IMR-90 (cell line): Measurements from ENCODE around the gene CD19. TPM values are rescaled to one million over a fixed set of nuclear protein-coding genes. Genes with fewer than 3 reads are reported as not detected.

Experiments
- ATAC-seq: fragments of 200-7000 bp; cut with Tn5 transposase; 2 replicates; pipeline ENCODE4 v1.9.1; 2020; ENCODE audit warnings: low read depth, mild to moderate bottlenecking, moderate library complexity
- BruUV-seq: library from RNA; stranded (reverse); fragments of 400-500 nt; replicated peaks from 2 replicates; lab custom pipeline; 2021; lab: Mats Ljungman, UMichigan
- CTCF ChIA-PET: fragments of 300-600 bp; formaldehyde crosslinking; extraction: SDS; loops from one replicate; lab custom pipeline; 2021; ENCODE audit warnings: antibody characterized with exemption; lab: Yijun Ruan, JAX
- POLR2A ChIA-PET: fragments of 300-600 bp; sonication (Branson Sonifier 250); formaldehyde crosslinking; loops from one replicate; lab custom pipeline; 2022; ENCODE audit warnings: antibody characterized with exemption; ENCODE audit not compliant: unreplicated experiment; lab: Charles Lee
- DNase-seq: peaks from one replicate; pipeline ENCODE4 v3.0.0; 2013
- H2AFZ ChIP-seq: replicated peaks from 2 replicates; pipeline ENCODE3; 2013; ENCODE audit warnings: low read length, mild to moderate bottlenecking; ENCODE audit not compliant: poor library complexity
- H2AK5ac ChIP-seq: 2 replicates; pipeline ENCODE4 v1.6.1; 2013; ENCODE audit warnings: low read depth, low read length, inconsistent platforms
- H2AK9ac ChIP-seq: replicated peaks from 2 replicates; pipeline ENCODE3; 2013; ENCODE audit warnings: mild to moderate bottlenecking, low read depth, low read length, moderate library complexity; ENCODE audit not compliant: poor library complexity
- H2BK120ac ChIP-seq: 2 replicates; pipeline ENCODE4 v1.6.1; 2013; ENCODE audit warnings: low read depth, low read length, inconsistent platforms
- H2BK15ac ChIP-seq: 3 replicates; pipeline ENCODE4 v1.6.1; 2013; ENCODE audit warnings: low read depth, low read length, inconsistent platforms
- H2BK20ac ChIP-seq: 2 replicates; pipeline ENCODE4 v1.6.1; 2013; ENCODE audit warnings: low read depth, mild to moderate bottlenecking, inconsistent platforms, low read length, moderate library complexity
- H2BK5ac ChIP-seq: 2 replicates; pipeline ENCODE4 v1.6.1; 2013; ENCODE audit warnings: mild to moderate bottlenecking, low read depth, low read length, inconsistent platforms; ENCODE audit not compliant: poor library complexity, severe bottlenecking
- H3K14ac ChIP-seq: replicated peaks from 2 replicates; pipeline ENCODE4 v1.6.1; 2013; ENCODE audit warnings: low read depth, low read length, inconsistent platforms
- H3K18ac ChIP-seq: 2 replicates; pipeline ENCODE4 v1.6.1; 2013; ENCODE audit warnings: low read depth, low read length, control low read depth
- H3K23ac ChIP-seq: 2 replicates; pipeline ENCODE4 v1.6.1; 2013; ENCODE audit warnings: low read depth, low read length, inconsistent platforms
- H3K27ac ChIP-seq: 2 replicates; pipeline ENCODE4 v1.5.1; 2013; ENCODE audit warnings: mild to moderate bottlenecking, control low read depth, low read length; ENCODE audit not compliant: insufficient read depth
- H3K27me3 ChIP-seq: 2 replicates; pipeline ENCODE4 v1.6.1; 2013; ENCODE audit warnings: low read length; ENCODE audit not compliant: control insufficient read depth, insufficient read depth
- H3K36me3 ChIP-seq: 2 replicates; pipeline ENCODE4 v1.6.1; 2013; ENCODE audit warnings: low read length, mixed read lengths; ENCODE audit not compliant: control insufficient read depth, insufficient read depth
- H3K4ac ChIP-seq: 2 replicates; pipeline ENCODE4 v1.6.1; 2013; ENCODE audit warnings: low read depth, low read length, inconsistent platforms
- H3K4me1 ChIP-seq: 2 replicates; pipeline ENCODE4 v1.6.1; 2013; ENCODE audit warnings: low read length, mixed read lengths; ENCODE audit not compliant: control insufficient read depth, insufficient read depth
- H3K4me2 ChIP-seq: 2 replicates; pipeline ENCODE4 v1.6.1; 2013; ENCODE audit warnings: low read depth, mild to moderate bottlenecking, control low read depth, low read length, moderate library complexity
- H3K4me3 ChIP-seq: 2 replicates; pipeline ENCODE4 v1.5.1; 2013; ENCODE audit warnings: low read depth, mild to moderate bottlenecking, control low read depth, low read length, moderate library complexity; ENCODE audit not compliant: insufficient read depth
- H3K56ac ChIP-seq: 2 replicates; pipeline ENCODE4 v1.6.1; 2013; ENCODE audit warnings: low read length, inconsistent platforms; ENCODE audit not compliant: insufficient read depth; ENCODE audit errors: extremely low read depth
- H3K79me1 ChIP-seq, 2 experiments: 2 replicates each; pipeline ENCODE4 v1.6.1; 2013; ENCODE audit warnings: low read length in 2 of 2, inconsistent platforms in 1 of 2, low read depth in 1 of 2
- H3K9ac ChIP-seq: 2 replicates; pipeline ENCODE4 v1.6.1; 2013; ENCODE audit warnings: low read depth, low read length, control low read depth
- H3K9me1 ChIP-seq: 2 replicates; pipeline ENCODE4 v1.6.1; 2013; ENCODE audit warnings: low read length, inconsistent platforms; ENCODE audit not compliant: insufficient read depth
- H3K9me3 ChIP-seq: 2 replicates; pipeline ENCODE4 v1.6.1; 2013; ENCODE audit warnings: low read length; ENCODE audit not compliant: control insufficient read depth, insufficient read depth
- H4K20me1 ChIP-seq: 2 replicates; pipeline ENCODE4 v1.6.1; 2013; ENCODE audit warnings: low read length, inconsistent platforms; ENCODE audit not compliant: insufficient read depth
- H4K5ac ChIP-seq: 2 replicates; pipeline ENCODE4 v1.6.1; 2013; ENCODE audit warnings: mild to moderate bottlenecking, low read depth, low read length, control low read depth
- H4K8ac ChIP-seq, 2 experiments: 2 replicates each; pipeline ENCODE4 v1.6.1; 2013; ENCODE audit warnings: low read depth in 2 of 2, low read length in 2 of 2, control low read depth in 1 of 2, inconsistent platforms in 1 of 2
- H4K91ac ChIP-seq: 2 replicates; pipeline ENCODE4 v1.6.1; 2013; ENCODE audit warnings: low read depth, low read length, inconsistent platforms; ENCODE audit not compliant: insufficient read depth
- BHLHE40 ChIP-seq: fragments of 150-350 bp; IDR thresholded peaks from 2 replicates; pipeline ENCODE4 v1.6.1; 2016; ENCODE audit warnings: mild to moderate bottlenecking, low read depth, low read length
- CEBPB ChIP-seq: IDR thresholded peaks from 2 replicates; pipeline ENCODE4 v1.6.1; 2012; ENCODE audit warnings: low read depth, low read length, improper control_type of control experiment
- CHD1 ChIP-seq: IDR thresholded peaks from 2 replicates; pipeline ENCODE4 v1.6.1; 2012; ENCODE audit warnings: low read depth, low read length, improper control_type of control experiment
- FOS ChIP-seq: fragments of 150-350 bp; IDR thresholded peaks from 2 replicates; pipeline ENCODE4 v1.6.1; 2016; ENCODE audit warnings: low read depth, low read length
- MAZ ChIP-seq: IDR thresholded peaks from 2 replicates; pipeline ENCODE4 v1.6.1; 2012; ENCODE audit warnings: low read depth, mild to moderate bottlenecking, low read length, improper control_type of control experiment, moderate library complexity, borderline replicate concordance
- MXI1 ChIP-seq: IDR thresholded peaks from 2 replicates; pipeline ENCODE4 v1.6.1; 2012; ENCODE audit warnings: low read depth, mild to moderate bottlenecking, low read length, moderate library complexity, borderline replicate concordance
- NFE2L2 ChIP-seq: fragments of 150-350 bp; IDR thresholded peaks from 2 replicates; pipeline ENCODE4 v1.6.1; 2016; ENCODE audit warnings: low read depth, mild to moderate bottlenecking, low read length
- RAD21 ChIP-seq: IDR thresholded peaks from 2 replicates; pipeline ENCODE4 v1.6.1; 2012; ENCODE audit warnings: low read length, improper control_type of control experiment
- RCOR1 ChIP-seq: IDR thresholded peaks from 2 replicates; pipeline ENCODE4 v1.6.1; 2012; ENCODE audit warnings: mild to moderate bottlenecking, low read length, improper control_type of control experiment; ENCODE audit not compliant: insufficient replicate concordance
- SMC3 ChIP-seq: fragments of 150-350 bp; IDR thresholded peaks from 2 replicates; pipeline ENCODE4 v1.6.1; 2016; ENCODE audit warnings: low read depth, mild to moderate bottlenecking, antibody characterized with exemption, low read length, moderate library complexity
- USF2 ChIP-seq: fragments of 150-350 bp; IDR thresholded peaks from 2 replicates; pipeline ENCODE4 v1.6.1; 2017; ENCODE audit warnings: mild to moderate bottlenecking, antibody characterized with exemption, low read length, low read depth
- WGBS, 2 experiments: methylation state at CpG; one replicate each; pipeline versions ENCODE4 v1.1.5 to v1.1.7; 2013; ENCODE audit warnings: missing lambda C conversion rate in 2 of 2; ENCODE audit not compliant: insufficient read length in 1 of 2; ENCODE audit errors: extremely low coverage in 2 of 2; 5-methylcytosine and 5-hydroxymethylcytosine counted together
- dilution Hi-C: fragments of 300-500 bp; cut with HindIII; formaldehyde crosslinking; loops from one replicate; pipeline ENCODE4 v1.14.3; 2018; ENCODE audit warnings: low sequenced_read_pairs; ENCODE audit not compliant: unreplicated experiment
- in situ Hi-C: fragments of 300-500 bp; cut with MboI; formaldehyde crosslinking; loops from 3 replicates; pipeline ENCODE4 v1.14.3; 2019; ENCODE audit warnings: low sequenced_read_pairs, inconsistent platforms, mixed read lengths
- intact Hi-C: fragments of 100-400 bp; cut with micrococcal nuclease; formaldehyde crosslinking; loops from 2 replicates; pipeline ENCODE4 v1.10.0; 2022
- polyA plus RNA-seq, 3 experiments: library from polyadenylated mRNA; depleted of rRNA; stranded (reverse); fragments of >200 nt; gene quantifications; 2 replicates each; pipeline ENCODE4 v1.2.3, GENCODE V29; 2012; ENCODE audit warnings: low replicate concordance in 1 of 3
- total RNA-seq: library from RNA; depleted of rRNA; stranded (reverse); fragments of >200 nt; gene quantifications from 2 replicates; pipeline ENCODE4 v1.2.3, GENCODE V29; 2012
- TF ChIP-seq, protein P1 (sequence below): fragments of 150-350 bp; IDR thresholded peaks from 2 replicates; pipeline ENCODE4 v1.6.1; 2016; ENCODE audit warnings: low read depth, mild to moderate bottlenecking, low read length, moderate library complexity, borderline replicate concordance

CD19 gene
- total and polyA plus RNA-seq, 2 of the 4 experiments (the other 2 are of a cell fraction): not detected

- Histone ChIP-seq H2AFZ (no peak overlapping the region), H3K56ac (no peak overlapping the region), H3K4me1 (no peaks in the 10 kb centered on the region; the same call in 1 of the 2 replicates), H4K8ac (no peak overlapping the region), H4K5ac (no peak overlapping the region), H3K4me3 (no peak overlapping the region), H3K9me1 (no peaks in the 10 kb centered on the region), H2AK9ac (no peak overlapping the region), H3K9me3 (no peaks in the 10 kb centered on the region), H4K91ac (no peak overlapping the region), H4K20me1 (no peaks in the 10 kb centered on the region), H3K4ac (no peak overlapping the region), H3K27ac (no peak overlapping the region), H2BK20ac (no peak overlapping the region), H3K18ac (no peak overlapping the region), H2BK120ac (no peak overlapping the region), H3K36me3 (no peaks in the 10 kb centered on the region), H3K27me3 (no peaks in the 10 kb centered on the region), H3K23ac (no peak overlapping the region), H3K14ac (no peak overlapping the region), H2BK15ac (no peak overlapping the region), H3K4me2 (no peak overlapping the region), H3K79me1 (no peaks in the 10 kb centered on the region), H3K9ac (no peak overlapping the region), H2AK5ac (no peak overlapping the region), H2BK5ac (no peak overlapping the region)
- in situ Hi-C loops (no loop called here), dilution Hi-C loops (no loop called here), intact Hi-C loops (no loop called here)
- no CpG with 5 or more reads among the region's 10 CpGs for WGBS, 2 experiments
- DNase-seq (no peak), ATAC-seq (no peak)
- no peak for TF ChIP-seq MXI1
- TF ChIP-seq NFE2L2: no peak
- no peak for TF ChIP-seq USF2
- TF ChIP-seq FOS: no peak
- TF ChIP-seq CHD1: no peak
- no peak for TF ChIP-seq CEBPB
- TF ChIP-seq SMC3: no peak
- no peak for TF ChIP-seq BHLHE40
- TF ChIP-seq RCOR1: no peak
- TF ChIP-seq RAD21: no peak
- TF ChIP-seq MAZ: no peak
- TF ChIP-seq, protein P1, sequence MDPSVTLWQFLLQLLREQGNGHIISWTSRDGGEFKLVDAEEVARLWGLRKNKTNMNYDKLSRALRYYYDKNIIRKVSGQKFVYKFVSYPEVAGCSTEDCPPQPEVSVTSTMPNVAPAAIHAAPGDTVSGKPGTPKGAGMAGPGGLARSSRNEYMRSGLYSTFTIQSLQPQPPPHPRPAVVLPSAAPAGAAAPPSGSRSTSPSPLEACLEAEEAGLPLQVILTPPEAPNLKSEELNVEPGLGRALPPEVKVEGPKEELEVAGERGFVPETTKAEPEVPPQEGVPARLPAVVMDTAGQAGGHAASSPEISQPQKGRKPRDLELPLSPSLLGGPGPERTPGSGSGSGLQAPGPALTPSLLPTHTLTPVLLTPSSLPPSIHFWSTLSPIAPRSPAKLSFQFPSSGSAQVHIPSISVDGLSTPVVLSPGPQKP: no peak
- ChIA-PET CTCF (no interaction called here), POLR2A (no interaction called here)
- no TSS peak for BruUV-seq
Measured at GRCh38 chr16:28886945-28887344, 44.8 kb upstream of the CD19 start.
